NCI-H524 treated with DMSO at 0.1 percent for 48 hours (cell line): Measurements from ENCODE around the gene TMEM74B.
"Not testable (repeated sequence)": the region's sequence is repeated elsewhere in the genome, so short reads cannot be mapped to it uniquely, and the experiment has no call there.

Experiments
- DNase-seq: peaks from one replicate; lab custom pipeline; 2025; lab: John Stamatoyannopoulos, UW

TMEM74B gene

DNA sequence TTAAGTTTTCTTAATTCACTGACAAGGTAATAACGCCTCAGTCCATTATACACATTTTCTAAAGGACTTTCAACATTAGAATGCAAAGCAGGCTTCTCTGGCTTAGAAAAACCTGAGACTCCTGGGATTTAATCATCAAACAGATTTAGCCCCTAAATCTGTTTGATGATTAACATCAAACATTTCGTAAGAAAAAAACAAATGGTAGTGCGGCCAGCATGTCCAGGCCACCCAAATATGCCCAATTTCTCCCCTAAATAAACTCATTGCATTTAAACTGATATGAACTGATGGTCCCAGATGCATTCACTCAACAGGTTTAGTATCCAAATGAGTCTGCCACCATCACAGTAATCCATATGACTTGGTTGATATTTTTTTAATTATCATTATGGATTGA lies 6.2 kb downstream of the TMEM74B start:
- DNase-seq = no peak

DNA sequence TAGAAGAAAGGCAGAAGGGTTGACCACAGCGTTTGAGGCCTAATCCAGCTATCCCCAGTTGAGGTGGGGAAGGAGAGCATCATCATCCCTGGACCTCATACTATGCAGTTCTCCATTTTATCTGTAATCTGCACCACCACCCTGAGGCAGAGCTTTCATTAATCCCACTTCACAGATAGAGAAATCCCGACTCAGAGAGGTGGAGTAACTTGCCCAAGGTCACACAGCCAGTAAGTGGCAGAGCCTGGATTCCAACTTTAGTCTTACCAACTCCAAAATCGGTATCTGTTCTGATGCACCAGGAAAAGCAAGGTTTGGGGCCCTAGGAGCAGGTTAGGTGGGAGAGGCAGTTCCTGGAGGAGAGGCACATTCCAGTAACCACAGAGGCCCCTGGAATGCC lies 6.7 kb downstream of the TMEM74B start:
- DNase-seq = no peak

DNA sequence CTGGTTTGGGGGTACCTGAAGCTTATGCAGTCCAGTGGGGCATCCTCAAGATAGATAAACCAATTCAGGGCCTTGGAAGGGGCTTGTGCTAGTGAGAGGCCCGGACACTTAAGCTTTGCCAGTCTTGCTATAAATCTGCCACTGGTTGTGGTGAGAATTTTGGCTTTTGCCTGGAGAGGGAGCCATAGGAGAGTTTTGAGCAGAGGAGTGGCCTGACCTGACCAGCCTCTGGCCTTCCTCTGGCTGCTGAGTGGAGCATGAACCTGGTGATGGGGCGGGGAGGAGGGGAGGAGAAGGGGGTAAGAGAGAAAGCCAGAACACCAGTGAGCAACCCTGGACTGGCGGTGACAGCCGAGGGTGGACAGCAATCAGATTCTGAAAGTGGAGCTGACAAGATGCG lies 7.1 kb downstream of the TMEM74B start:
- no peak for DNase-seq

DNA sequence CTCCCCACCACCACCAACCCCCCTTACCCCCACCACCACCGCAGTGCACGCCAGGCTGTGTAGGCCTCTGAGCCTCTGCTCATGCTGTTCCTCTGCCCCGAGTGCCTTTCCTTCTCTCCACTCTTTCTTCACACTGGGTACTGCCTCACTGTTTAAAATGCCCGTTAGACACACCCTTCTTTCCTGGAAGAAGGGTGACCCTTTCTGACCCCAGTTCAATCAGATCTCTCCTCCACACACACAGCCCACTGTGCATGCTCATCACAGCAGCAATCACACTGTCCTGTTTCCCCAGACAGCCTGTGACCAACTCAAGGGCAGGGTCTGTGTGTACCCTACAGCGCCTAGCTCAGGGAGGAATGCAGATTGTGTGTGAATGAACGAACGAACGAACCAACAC lies 10.0 kb downstream of the TMEM74B start:
- DNase-seq = no peak

DNA sequence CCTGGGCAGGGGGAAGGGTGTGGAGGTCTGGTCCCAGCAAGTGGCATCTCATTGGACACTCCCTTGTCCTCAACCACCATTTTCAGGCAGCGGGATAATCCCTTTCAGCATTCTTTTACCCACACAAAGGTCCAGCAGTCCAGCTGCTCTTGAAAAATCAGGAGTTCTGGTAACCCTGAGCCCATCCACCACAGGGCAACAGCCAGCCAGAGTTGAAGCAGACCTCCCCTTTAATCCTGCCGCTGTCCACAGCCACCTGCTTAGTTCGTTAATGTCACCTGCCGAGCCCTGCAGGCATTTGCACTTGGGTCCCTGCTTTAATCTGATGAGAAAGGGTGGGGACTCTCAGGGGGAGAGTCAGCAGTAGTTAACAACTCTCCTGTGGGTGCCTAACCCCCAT lies 11.1 kb downstream of the TMEM74B start:
- no peak for DNase-seq

DNA sequence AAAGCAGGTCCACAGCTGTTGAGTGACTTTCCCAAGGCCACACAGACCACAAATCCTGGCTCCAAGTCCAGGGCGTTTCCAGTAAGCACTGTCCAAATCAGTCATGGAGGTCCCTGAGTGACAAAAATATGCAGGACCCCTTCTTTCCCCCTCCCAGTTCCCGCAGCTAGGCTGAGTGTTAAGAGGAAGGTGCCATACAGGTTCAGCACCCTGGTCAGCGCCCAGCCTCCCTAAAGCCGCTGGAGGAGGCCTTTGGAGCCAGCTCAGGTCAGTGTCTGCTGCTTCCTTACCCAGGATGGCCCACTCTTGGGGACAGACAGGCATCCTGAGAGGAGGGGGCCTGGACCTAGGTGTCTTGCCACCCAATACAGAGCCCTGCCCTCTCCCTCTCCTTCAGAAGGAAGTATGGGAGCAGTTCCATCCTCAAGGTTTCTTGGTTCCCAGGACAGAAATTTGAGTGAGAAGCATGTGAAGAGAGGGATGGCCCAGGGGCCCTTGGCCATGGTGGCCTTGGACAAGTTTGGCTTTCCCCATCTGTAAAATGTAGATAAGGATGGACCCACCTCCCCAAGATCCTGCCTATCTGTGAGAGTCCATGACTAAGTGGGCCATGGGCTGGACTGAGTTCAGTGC lies 13.2 kb downstream of the TMEM74B start:
- no peak for DNase-seq

DNA sequence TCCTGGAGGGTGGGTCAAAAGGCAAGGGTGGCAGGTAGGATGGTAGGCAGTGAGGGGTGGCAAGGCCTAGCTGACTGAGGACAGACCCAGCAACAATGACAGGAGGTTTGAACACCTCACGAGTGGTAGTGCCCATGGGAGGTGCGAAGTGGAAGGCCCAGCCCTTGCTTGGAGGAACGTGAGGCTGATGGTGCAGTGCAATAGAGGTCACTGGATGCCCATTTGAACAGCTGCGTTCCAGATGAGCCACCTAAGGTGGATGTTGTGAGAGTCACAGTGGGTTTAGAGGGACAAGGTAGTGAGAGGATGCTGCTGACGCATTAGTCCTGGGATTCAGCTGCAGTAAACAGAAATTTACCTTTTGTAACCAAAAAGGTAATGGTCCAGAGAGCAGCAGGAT lies 15.6 kb downstream of the TMEM74B start:
- no peak for DNase-seq

DNA sequence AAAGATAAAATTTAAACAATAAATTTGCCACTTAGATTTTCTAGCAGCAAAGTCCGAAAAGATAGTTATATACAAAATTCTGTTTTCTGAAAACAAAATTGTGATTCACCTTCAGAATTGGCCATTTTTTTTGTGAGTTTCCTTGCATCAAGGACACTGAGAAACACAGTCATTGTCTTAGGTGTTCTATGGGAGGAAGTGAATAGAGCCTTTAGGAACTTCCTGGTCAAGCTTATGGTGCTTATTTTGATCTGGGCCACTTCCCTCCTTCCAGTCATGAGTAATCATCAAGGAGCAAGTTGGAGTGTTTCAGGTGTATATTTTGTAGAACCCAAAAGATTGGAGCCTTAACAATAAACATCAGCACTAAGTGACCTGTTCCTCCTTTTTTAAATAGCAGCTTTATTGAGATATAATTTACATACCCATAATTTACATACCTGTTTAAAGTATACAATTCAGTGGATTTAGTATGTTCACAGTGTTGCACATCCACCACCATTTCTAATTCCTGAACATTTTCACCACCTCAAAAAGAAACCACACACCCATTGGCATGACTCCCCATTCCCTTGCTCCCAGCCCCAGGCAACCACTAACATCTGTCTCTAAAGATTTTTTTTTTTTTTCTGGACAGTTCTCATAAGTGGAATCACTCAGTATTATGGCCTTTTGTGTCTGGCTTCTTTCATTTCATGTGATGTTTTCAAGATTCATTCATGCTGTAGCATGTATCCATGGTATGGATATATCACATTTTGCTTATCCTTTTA lies 17.6 kb downstream of the TMEM74B start:
- no peak for DNase-seq

DNA sequence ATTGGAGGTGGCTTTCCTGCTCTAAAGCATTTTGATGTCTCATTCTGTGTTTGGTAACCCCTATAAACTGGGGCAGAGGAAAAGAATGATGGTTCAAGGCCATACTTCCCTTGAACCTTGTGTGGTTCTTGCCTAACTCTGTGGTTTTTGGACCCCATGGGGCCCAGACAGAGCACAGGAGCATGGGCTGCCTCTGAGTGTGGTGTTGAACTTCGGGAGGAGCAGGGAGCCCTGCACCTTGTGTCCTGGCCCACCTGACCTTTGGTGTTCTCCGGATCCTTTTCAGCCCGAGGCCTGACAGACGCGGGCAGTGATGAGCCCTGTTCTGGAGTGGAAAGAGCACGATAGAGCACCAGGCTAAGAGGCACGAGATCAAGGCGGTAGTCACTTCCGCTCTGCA lies 18.8 kb downstream of the TMEM74B start:
- no peak for DNase-seq

DNA sequence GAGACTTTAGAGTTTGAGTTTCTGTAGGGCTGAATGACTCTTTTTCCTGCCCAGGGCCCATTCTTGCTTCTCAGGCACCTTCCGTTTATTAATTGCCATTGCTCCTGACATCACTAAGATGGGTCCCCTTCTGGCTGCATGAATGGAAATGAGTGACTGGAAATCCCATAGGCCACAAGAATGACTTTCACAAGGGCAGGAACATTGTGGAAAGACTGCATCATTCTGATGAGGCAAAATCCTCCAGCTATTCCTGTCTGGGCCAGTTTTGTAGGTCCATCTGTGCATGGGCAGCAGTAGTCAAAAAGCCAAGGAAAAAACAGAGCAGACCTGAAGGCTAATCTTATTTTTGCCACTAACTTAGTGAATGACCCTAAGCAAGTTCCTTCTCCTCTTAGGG lies 19.3 kb downstream of the TMEM74B start:
- no peak for DNase-seq

DNA sequence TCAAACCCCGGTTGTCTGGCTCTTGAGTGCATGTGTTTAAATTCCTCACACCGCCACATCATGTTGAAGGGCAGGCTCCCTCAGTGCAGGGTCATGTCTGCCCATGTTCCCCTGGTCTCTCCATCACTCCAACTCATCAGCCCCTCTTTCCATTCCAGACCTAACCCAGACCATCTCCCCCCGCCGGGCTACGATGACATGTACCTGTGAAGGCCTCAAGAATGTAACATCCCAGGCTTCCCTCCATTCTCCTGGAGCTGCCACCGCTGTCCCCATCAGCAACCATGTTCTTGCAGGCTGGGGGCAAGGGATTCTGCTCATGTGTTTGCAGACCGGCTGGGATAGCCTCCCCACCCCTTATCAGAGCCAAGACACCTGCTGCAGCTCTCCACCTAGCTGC lies 19.9 kb downstream of the TMEM74B start:
- no peak for DNase-seq

DNA sequence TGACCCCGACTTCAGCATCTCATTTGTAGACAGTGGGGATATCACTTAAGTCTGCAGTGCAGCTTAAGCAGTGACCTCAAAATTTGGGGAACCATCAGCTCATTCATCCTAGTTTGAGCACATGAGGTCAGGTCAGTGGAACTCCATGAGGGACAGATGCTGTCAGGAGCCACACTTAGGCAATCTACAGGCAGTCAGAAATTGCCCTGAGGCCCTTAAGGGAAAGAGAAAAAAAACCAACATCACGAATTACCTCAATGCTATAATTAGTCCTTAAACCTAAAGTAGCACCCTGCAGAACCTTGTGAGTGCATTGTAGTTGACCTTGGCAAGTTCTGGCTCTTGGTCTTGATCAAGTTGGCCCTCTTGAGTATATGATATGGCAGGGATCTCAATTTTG lies 21.1 kb downstream of the TMEM74B start:
- no peak for DNase-seq

DNA sequence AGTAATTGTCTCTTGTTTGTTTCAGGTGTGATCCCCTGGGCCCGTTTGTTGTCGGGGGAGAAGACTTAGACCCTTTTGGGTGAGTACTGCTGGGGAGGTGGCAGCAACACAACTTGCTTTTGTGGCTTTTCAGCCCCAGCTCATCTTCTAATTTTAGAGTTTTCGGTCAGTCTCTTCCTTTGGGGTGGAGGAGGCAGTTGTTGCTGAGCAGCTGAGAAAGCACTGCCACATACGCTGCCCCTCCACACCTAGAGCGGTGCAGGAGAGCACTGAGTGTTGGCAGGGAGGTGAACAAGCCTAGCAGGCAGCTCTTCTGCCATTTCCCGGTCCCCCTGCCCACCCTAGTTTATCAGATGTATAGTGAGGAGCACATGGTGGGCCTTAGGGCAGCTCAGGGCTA lies 21.7 kb downstream of the TMEM74B start:
- no peak for DNase-seq

DNA sequence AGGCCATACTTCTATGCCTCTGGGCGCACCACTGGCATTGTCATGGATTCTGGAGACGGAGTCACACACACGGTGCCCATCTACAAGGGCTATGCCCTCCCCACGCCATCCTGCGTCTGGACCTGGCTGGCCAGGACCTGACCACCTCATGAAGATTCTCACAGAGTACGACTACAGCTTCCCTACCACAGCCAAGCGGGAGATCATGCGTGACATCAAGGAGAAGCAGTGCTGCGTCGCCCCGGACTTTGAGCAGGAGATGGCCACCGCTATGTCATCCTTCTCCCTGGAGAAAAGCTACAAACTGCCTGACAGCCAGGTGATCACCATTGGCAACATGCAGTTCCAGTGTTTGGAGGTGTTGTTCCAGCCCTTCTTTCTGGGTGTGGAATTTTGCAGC lies 23.8 kb downstream of the TMEM74B start:
- DNase-seq = no peak

DNA sequence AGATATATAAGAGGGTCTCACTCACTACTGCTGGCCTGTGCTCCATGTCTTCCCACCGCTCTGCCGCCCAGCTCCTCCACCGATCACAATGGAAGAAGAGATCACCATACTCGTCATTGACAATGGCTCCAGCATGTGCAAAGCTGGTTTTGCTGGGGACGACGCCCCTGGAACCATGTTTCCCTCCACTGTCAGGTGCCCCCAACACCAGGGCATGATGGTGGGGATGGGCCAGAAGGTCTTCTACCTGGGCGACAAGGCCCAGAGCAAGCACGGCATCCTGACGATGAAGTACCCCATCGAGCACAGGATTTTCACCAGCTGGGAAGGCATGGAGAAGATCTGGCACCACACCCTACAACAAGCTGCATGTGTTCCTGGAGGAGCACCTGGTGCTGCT lies 24.3 kb downstream of the TMEM74B start:
- DNase-seq = no peak

DNA sequence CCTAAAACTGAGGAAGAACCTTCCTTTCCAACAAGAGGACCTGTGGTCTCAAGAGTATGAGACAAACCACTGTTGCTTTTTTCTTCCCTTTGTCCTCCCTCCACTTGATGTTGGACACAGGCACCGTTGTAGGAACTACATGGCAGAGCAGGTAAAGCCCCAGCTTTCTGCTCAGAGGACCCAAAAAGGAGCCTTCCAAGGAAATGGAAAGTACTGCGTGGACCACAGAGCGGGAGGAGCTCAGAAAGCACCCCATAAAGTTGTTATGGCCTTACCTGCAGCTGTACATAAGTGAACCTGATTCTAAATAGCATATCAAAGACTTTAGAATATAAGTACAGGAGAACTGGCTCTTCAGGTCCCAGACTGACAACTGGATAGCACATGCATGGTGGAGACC lies 29.4 kb downstream of the TMEM74B start:
- no peak for DNase-seq

DNA sequence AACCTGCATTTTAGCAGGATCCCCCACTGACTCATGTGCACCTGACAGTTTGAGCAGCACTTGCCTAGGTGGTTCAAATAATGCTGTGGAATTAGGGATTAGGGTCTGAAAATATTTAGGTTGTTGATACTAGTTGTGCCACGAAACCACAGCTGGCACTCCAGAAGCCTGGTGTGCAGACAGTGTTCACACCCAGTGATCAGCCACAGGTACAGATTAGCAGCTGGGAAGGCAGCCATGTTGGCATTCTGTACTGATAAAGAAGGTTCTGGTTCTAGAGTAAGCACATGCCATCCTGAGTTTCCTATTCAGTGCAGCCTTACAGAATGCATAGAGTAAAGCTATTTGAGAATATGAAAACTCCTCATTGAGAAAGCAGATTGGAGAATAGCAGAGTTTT lies 30.1 kb downstream of the TMEM74B start:
- no peak for DNase-seq

DNA sequence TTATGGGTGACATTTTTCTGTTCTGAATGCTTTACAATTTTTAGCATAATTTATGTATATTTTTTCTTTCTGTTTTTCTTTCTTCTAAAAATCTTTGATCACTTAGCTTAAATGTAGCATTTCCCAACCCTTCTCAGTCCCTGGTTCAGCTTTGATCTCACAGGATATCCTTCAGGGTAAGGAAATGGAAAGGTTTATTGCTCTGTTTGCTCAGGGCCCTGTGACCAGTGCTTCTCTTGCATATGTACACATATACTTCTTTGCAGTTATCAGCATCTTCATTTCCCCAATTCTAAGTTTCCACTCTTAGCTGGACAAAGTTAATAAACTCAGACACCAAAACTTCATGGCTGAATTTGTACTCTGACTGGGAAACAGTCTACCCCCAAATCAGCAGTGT lies 30.6 kb downstream of the TMEM74B start:
- no peak for DNase-seq

DNA sequence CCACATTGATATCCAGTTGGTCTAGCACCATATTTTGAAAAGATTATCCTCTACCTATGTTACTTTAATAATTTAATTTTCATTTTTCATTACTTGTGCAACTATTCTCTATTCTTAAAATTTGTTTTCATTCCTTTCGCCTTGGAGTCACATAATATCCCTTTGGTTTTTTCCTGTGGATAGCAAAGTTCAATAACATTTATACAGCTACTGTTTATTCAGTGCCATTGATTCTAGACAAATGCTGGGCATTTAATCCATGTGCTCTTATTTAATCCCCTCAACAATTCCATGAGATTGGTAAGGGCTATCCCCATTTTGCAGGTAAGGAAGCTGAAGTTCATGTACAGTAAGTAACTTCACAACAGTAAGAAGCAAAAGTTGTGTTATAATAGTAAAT lies 33.8 kb downstream of the TMEM74B start:
- DNase-seq = no peak

DNA sequence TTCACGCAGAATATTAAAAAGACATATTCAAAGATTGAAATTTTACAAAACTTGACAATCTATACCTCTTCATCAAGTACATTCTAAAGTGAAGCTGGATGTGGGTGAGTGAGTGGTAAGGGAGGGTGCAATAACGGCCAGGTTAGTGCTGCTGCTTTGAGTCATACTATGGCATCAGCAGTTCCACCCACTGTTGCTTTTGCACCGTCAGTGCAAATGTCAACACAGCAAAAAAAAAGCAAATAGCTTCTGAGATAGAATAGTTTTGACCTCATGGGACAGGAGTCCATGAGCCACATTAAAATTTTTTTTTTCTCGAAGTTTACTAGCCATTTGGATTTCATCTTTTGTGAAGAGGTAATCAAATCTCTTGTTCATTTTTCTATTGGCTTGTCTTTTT lies 34.6 kb downstream of the TMEM74B start:
- DNase-seq = no peak

DNA sequence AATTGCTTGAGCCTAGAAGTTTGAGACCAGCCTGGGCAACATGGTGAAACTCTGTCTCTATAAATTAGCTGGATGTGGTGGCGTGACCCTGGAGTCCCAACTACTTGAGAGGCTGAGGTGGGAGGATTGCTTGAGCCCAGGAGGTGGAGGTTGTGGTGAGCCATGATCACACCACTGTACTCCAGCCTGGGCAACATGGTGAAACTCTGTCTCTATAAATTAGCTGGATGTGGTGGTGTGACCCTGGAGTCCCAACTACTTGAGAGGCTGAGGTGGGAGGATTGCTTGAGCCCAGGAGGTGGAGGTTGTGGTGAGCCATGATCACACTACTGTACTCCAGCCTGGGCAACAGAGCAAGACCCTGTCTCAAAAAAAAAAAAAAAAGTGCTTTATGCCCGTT lies 35.0 kb downstream of the TMEM74B start:
- DNase-seq = not testable (repeated sequence)

DNA sequence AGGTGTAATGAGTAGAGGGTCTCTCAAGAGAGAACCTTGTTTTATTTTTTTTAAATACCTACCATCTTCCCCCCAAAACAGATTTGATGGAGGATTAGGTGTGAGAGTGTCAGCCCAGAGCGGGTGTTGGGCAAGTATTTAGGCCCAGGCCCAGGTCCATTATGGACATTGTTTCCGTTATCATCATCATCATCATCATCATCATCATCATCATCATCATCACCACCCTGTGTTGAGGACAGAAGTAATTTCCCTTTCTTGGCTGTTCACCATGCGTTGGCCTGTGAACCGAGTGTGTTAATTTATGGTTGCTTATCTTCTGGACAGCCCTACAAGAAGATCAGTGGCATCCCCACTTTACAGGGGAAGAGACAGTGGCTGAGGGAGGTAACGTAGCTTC lies 37.8 kb downstream of the TMEM74B start:
- DNase-seq = no peak

DNA sequence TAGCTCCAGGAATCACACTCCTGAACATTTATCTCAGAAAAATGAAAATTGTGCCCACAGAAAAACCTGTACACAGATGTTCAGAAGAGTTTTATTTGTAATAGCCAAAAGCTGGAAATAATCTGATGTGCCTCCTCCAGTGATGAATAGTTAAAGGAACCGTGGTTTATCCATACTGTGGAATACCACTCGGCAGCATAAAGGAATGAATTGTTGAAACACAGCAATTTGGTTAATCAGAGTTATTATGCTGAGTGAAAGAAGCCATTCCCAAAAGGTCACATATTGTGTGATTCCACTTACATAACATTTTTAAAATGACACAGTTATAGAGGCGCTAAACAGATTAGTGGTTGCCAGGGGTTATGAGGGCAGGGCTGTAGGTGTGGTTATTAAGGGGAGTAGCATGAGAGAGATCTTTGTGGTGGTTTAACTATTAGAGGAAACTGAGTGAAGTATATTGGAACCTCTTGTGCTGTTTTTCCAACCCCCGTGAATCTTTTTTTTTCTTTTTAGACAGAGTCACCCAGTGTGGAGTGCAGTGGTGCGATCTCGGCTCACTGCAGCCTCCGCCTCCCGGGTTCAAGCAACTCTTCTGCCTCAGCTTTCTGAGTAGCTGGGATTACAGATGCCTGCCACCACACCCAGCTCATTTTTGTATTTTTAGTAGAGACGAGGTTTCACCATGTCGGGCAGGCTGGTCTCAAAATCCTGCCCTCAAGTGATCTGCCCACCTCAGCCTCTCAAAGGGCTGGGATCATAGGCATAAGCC lies 40.2 kb downstream of the TMEM74B start:
- DNase-seq = no peak
